K562 (cell line): ENCODE results near the gene CCR2. TPM values are rescaled to one million over a fixed set of nuclear protein-coding genes. Genes with fewer than 3 reads are reported as not detected.
A peak's percentile ranks its signal among the peaks of the same experiment; 100 is the strongest.

ENCODE experiments used
- E2F4 ChIP-seq: sonication (generic); formaldehyde crosslinking; IDR thresholded peaks from 2 replicates; pipeline ENCODE4 v1.8.0; 2022; ENCODE audit warnings: mild to moderate bottlenecking, low read depth, missing genetic modification reagents
- ELF2 ChIP-seq: fragments of 250-450 bp; sonication (Bioruptor Pico); IDR thresholded peaks from 2 replicates; pipeline ENCODE4 v1.5.0; 2021; ENCODE audit warnings: mild to moderate bottlenecking
- EP300 ChIP-seq: IDR thresholded peaks from 2 replicates; pipeline ENCODE4 v1.6.1; 2012; ENCODE audit warnings: low read length, improper control_type of control experiment
- NFXL1 ChIP-seq: fragments of 450-650 bp; formaldehyde crosslinking; IDR thresholded peaks from 2 replicates; pipeline ENCODE4 v1.4.0; 2021; ENCODE audit warnings: mild to moderate bottlenecking
- PTTG1 ChIP-seq: fragments of 450-650 bp; IDR thresholded peaks from 2 replicates; pipeline ENCODE4 v1.6.1; 2016; ENCODE audit warnings: low read depth, mild to moderate bottlenecking, missing genetic modification characterization, missing compliant biosample characterization
- SIN3A ChIP-seq, 2 experiments: fragments of 150-350 bp in 1 of 2; IDR thresholded peaks; 2 replicates each; pipeline ENCODE4 v1.6.1; 2011 to 2016; ENCODE audit warnings: borderline replicate concordance in 2 of 2, low read depth in 2 of 2, low read length in 2 of 2, mild to moderate bottlenecking in 2 of 2, moderate library complexity in 2 of 2; ENCODE audit not compliant: control insufficient read depth in 1 of 2
- TCFL5 ChIP-seq: fragments of 250-450 bp; sonication (Bioruptor Pico); conservative IDR thresholded peaks from 2 replicates; pipeline ENCODE4 v1.6.1; 2021; ENCODE audit warnings: mild to moderate bottlenecking, moderate library complexity, matching md5 sums
- U2AF1 ChIP-seq: fragments of 200-400 bp; formaldehyde crosslinking; optimal IDR thresholded peaks from 2 replicates; pipeline ENCODE3; 2017; ENCODE audit warnings: mild to moderate bottlenecking, low read depth, low read length, moderate library complexity
- ZBTB26 ChIP-seq: fragments of 450-650 bp; formaldehyde crosslinking; IDR thresholded peaks from 2 replicates; pipeline ENCODE4 v1.4.0; 2022; ENCODE audit warnings: missing genetic modification characterization
- ZBTB49 ChIP-seq: sonication (generic); formaldehyde crosslinking; IDR thresholded peaks from 2 replicates; pipeline ENCODE4 v1.8.0; 2022; ENCODE audit warnings: missing genetic modification reagents, mild to moderate bottlenecking, borderline replicate concordance
- ZBTB9 ChIP-seq: fragments of 450-650 bp; formaldehyde crosslinking; IDR thresholded peaks from 2 replicates; pipeline ENCODE4 v1.4.0; 2020; ENCODE audit warnings: mild to moderate bottlenecking, moderate library complexity
- ZNF12 ChIP-seq: sonication (generic); formaldehyde crosslinking; IDR thresholded peaks from 2 replicates; pipeline ENCODE4 v1.4.0; 2020; ENCODE audit warnings: mild to moderate bottlenecking, missing genetic modification reagents
- ZNF347 ChIP-seq: fragments of 450-650 bp; formaldehyde crosslinking; IDR thresholded peaks from 2 replicates; pipeline ENCODE4 v1.4.0; 2020; ENCODE audit warnings: low read depth, mild to moderate bottlenecking, moderate library complexity
- ZNF395 ChIP-seq: fragments of 200-800 bp; sonication (Bioruptor generic); IDR thresholded peaks from 2 replicates; pipeline ENCODE4 v1.6.1; 2017; ENCODE audit warnings: missing genetic modification characterization, missing compliant biosample characterization
- ZNF644 ChIP-seq: fragments of 200-800 bp; sonication (Bioruptor generic); IDR thresholded peaks from 2 replicates; pipeline ENCODE4 v1.6.1; 2016; ENCODE audit warnings: low read depth, missing genetic modification characterization, missing compliant biosample characterization
- ZNF785 ChIP-seq: fragments of 250-450 bp; sonication (Bioruptor Pico); IDR thresholded peaks from 2 replicates; pipeline ENCODE4 v1.4.0; 2020; ENCODE audit warnings: mild to moderate bottlenecking
- polyA plus RNA-seq, 8 experiments: library from polyadenylated mRNA; depleted of rRNA in 4 of 8; stranded (reverse) in 5 of 8; unstranded in 3 of 8; fragments of >200 nt; fragmentation: Nextera tagmentation in 2 of 8; fragmentation: Illumina TruSeq in 1 of 8; extraction: Ambion mirVana in 2 of 8; extraction: Trizol in 1 of 8; gene quantifications; 2 replicates each; pipeline versions ENCODE4 v1.2.1 to v1.2.3, GENCODE V29; 2011 to 2014; ENCODE audit warnings: inconsistent platforms in 1 of 8, missing spikeins in 1 of 8
- total RNA-seq, 7 experiments: library from RNA; depleted of rRNA in 6 of 7; stranded (reverse); fragments of >200 nt in 6 of 7; fragmentation: Illumina TruSeq in 2 of 7; extraction: Trizol in 2 of 7; gene quantifications; 2 replicates each; pipeline versions ENCODE4 v1.2.1 to v1.2.3, GENCODE V29; 2011 to 2021; ENCODE audit warnings: low replicate concordance in 1 of 7

The CCR2 gene
- total and polyA plus RNA-seq, 9 of the 15 experiments (the other 6 are each of a cell fraction or from before 2014, with no cell fraction given) = not detected

- TF ChIP-seq E2F4 (CRISPR knock-in tag) (no peak), ZNF785 (no peak), ZNF347 (CRISPR knock-in tag) (no peak), TCFL5 (CRISPR knock-in tag) (no peak), U2AF1 (no peak), ELF2 (no peak), ZNF644 (no peak), SIN3A (IDR thresholded peaks at IDR 0.05; ENCODE audit: borderline replicate concordance in 2 of 2, control insufficient read depth in 1 of 2, low read depth in 2 of 2, low read length in 2 of 2) (no peak), ZNF395 (CRISPR knock-in tag) (0 out of 2 replicates have a peak, but pooled peaks have one; percentile 77), EP300 (no peak), ZNF12 (CRISPR knock-in tag) (no peak), ZBTB49 (CRISPR knock-in tag) (no peak), NFXL1 (CRISPR knock-in tag) (0 out of 2 replicates have a peak, but pooled peaks have one; percentile 22), ZBTB9 (CRISPR knock-in tag) (no peak), ZBTB26 (CRISPR knock-in tag) (0 out of 2 replicates have a peak, but pooled peaks have one; percentile 17), PTTG1 (tag) (no peak)
These were observed 52.5 kb downstream of the CCR2 start (continued) for GRCh38 chr3:46406443-46406787.
